Activated naive CD4-positive, alpha-beta T cell treated with anti-CD3 and anti-CD28 coated beads, Interleukin-2, amount 50 U/mL, for 24 hours (primary cell): Measurements from ENCODE around the gene MED15.
"Not testable (repeated sequence)": the region's sequence is repeated elsewhere in the genome, so short reads cannot be mapped to it uniquely, and the experiment has no call there.

Experiments used
- H3K27ac Mint-ChIP-seq: one replicate; pipeline ENCODE4 v1.8.0; 2021; ENCODE audit warnings: mild to moderate bottlenecking, mixed read lengths
- H3K27me3 Mint-ChIP-seq: one replicate; pipeline ENCODE4 v1.8.0; 2021; ENCODE audit warnings: mixed read lengths
- H3K36me3 Mint-ChIP-seq: one replicate; pipeline ENCODE4 v1.8.0; 2021; ENCODE audit warnings: mixed read lengths
- H3K4me1 Mint-ChIP-seq: one replicate; pipeline ENCODE4 v1.8.0; 2021; ENCODE audit warnings: mixed read lengths
- H3K4me3 Mint-ChIP-seq: one replicate; pipeline ENCODE4 v1.8.0; 2021; ENCODE audit warnings: mild to moderate bottlenecking, mixed read lengths
- H3K9me3 Mint-ChIP-seq: one replicate; pipeline ENCODE4 v1.8.0; 2021; ENCODE audit warnings: mixed read lengths

Gene MED15

GRCh38 chr22:20507253-20508066 is at the start of gene MED15:
MED15 (plus strand) TSS chr22:20507610; CDS start chr22:20507679, 69 bp downstream.
- peaks cover 13% of the 10 kb centered on the region for H3K36me3 Mint-ChIP-seq
- peak within 1 kb of the TSS; percentile 94 for H3K4me3 Mint-ChIP-seq
- H3K27ac Mint-ChIP-seq, result peak within 1 kb of the TSS; percentile 94
- no peaks in the 10 kb centered on the region for H3K9me3 Mint-ChIP-seq
- H3K4me1 Mint-ChIP-seq, result peaks cover 51% of the 10 kb centered on the region
- no peaks in the 10 kb centered on the region for H3K27me3 Mint-ChIP-seq

GRCh38 chr22:20458530-20459151 is 48.8 kb upstream of the MED15 start:
- peaks cover 49% of the 10 kb centered on the region for H3K4me1 Mint-ChIP-seq
- no peaks in the 10 kb centered on the region for H3K27me3 Mint-ChIP-seq
- no peak overlapping the region for H3K27ac Mint-ChIP-seq
- H3K4me3 Mint-ChIP-seq, result no peak overlapping the region
- no peaks in the 10 kb centered on the region for H3K9me3 Mint-ChIP-seq
- H3K36me3 Mint-ChIP-seq, result peaks cover 2% of the 10 kb centered on the region

- peaks cover 54% of the 10 kb centered on the region for H3K4me1 Mint-ChIP-seq
- H3K36me3 Mint-ChIP-seq, result peaks cover 2% of the 10 kb centered on the region
- no peak overlapping the region for H3K4me3 Mint-ChIP-seq
- peak overlapping the region; percentile 14 for H3K27ac Mint-ChIP-seq
- no peaks in the 10 kb centered on the region for H3K27me3 Mint-ChIP-seq
- H3K9me3 Mint-ChIP-seq, result no peaks in the 10 kb centered on the region
Measured at GRCh38 chr22:20459152-20459542, 48.3 kb upstream of the MED15 start.

GRCh38 chr22:20459862-20460261 is 47.5 kb upstream of the MED15 start:
- H3K36me3 Mint-ChIP-seq, result no peaks in the 10 kb centered on the region
- H3K4me3 Mint-ChIP-seq, result no peak overlapping the region
- H3K27me3 Mint-ChIP-seq, result no peaks in the 10 kb centered on the region
- no peaks in the 10 kb centered on the region for H3K9me3 Mint-ChIP-seq
- H3K27ac Mint-ChIP-seq, result peak overlapping the region; percentile 14
- peaks cover 58% of the 10 kb centered on the region for H3K4me1 Mint-ChIP-seq

GRCh38 chr22:20463324-20464095 is 43.9 kb upstream of the MED15 start:
- Mint-ChIP-seq H3K4me3 (peak overlapping the region; percentile 54), H3K4me1 (peaks cover 76% of the 10 kb centered on the region), H3K27ac (peak overlapping the region; percentile 95), H3K27me3 (no peaks in the 10 kb centered on the region), H3K9me3 (no peaks in the 10 kb centered on the region), H3K36me3 (no peaks in the 10 kb centered on the region)

- H3K36me3 Mint-ChIP-seq, result no peaks in the 10 kb centered on the region
- peak overlapping the region; percentile 95 for H3K27ac Mint-ChIP-seq
- no peaks in the 10 kb centered on the region for H3K9me3 Mint-ChIP-seq
- H3K27me3 Mint-ChIP-seq, result no peaks in the 10 kb centered on the region
- H3K4me1 Mint-ChIP-seq, result peaks cover 76% of the 10 kb centered on the region
- H3K4me3 Mint-ChIP-seq, result peak overlapping the region; percentile 54
Measured at GRCh38 chr22:20464096-20464614, 43.3 kb upstream of the MED15 start.

GRCh38 chr22:20464912-20465758 is 42.3 kb upstream of the MED15 start:
- H3K27me3 Mint-ChIP-seq, result no peaks in the 10 kb centered on the region
- peak overlapping the region; percentile 92 for H3K27ac Mint-ChIP-seq
- no peaks in the 10 kb centered on the region for H3K36me3 Mint-ChIP-seq
- H3K9me3 Mint-ChIP-seq, result no peaks in the 10 kb centered on the region
- peaks cover 74% of the 10 kb centered on the region for H3K4me1 Mint-ChIP-seq
- H3K4me3 Mint-ChIP-seq, result peak overlapping the region; percentile 62

GRCh38 chr22:20465759-20466077 is 41.7 kb upstream of the MED15 start:
- Mint-ChIP-seq H3K4me3 (peak overlapping the region; percentile 62), H3K4me1 (peaks cover 76% of the 10 kb centered on the region)

GRCh38 chr22:20466659-20467379 is 40.6 kb upstream of the MED15 start:
- H3K4me1 Mint-ChIP-seq, result peaks cover 79% of the 10 kb centered on the region
- H3K36me3 Mint-ChIP-seq, result peaks cover 7% of the 10 kb centered on the region

More at GRCh38 chr22:20465759-20466077, 41.7 kb upstream of the MED15 start:
- Mint-ChIP-seq H3K27me3 (no peaks in the 10 kb centered on the region), H3K36me3 (peaks cover 4% of the 10 kb centered on the region), H3K9me3 (no peaks in the 10 kb centered on the region), H3K27ac (peak overlapping the region; percentile 92)

GRCh38 chr22:20469110-20469868 is 38.1 kb upstream of the MED15 start:
- peaks cover 66% of the 10 kb centered on the region for H3K4me1 Mint-ChIP-seq
- no peak overlapping the region for H3K4me3 Mint-ChIP-seq

More at GRCh38 chr22:20466659-20467379, 40.6 kb upstream of the MED15 start:
- Mint-ChIP-seq H3K9me3 (no peaks in the 10 kb centered on the region), H3K27ac (peak overlapping the region; percentile 70), H3K27me3 (no peaks in the 10 kb centered on the region), H3K4me3 (no peak overlapping the region)

GRCh38 chr22:20470525-20470924 is 36.9 kb upstream of the MED15 start:
- H3K27me3 Mint-ChIP-seq, H3K4me3 Mint-ChIP-seq, H3K36me3 Mint-ChIP-seq, H3K27ac Mint-ChIP-seq, H3K9me3 Mint-ChIP-seq: not testable (repeated sequence)
- peaks cover 65% of the 10 kb centered on the region for H3K4me1 Mint-ChIP-seq

More at GRCh38 chr22:20469110-20469868, 38.1 kb upstream of the MED15 start:
- H3K27me3 Mint-ChIP-seq, result no peaks in the 10 kb centered on the region
- H3K9me3 Mint-ChIP-seq, result no peaks in the 10 kb centered on the region
- peak overlapping the region; percentile 56 for H3K27ac Mint-ChIP-seq
- H3K36me3 Mint-ChIP-seq, result peaks cover 9% of the 10 kb centered on the region

- Mint-ChIP-seq H3K4me1 (peaks cover 66% of the 10 kb centered on the region), H3K27ac (no peak overlapping the region), H3K4me3 (no peak overlapping the region), H3K27me3 (no peaks in the 10 kb centered on the region), H3K36me3 (peaks cover 9% of the 10 kb centered on the region), H3K9me3 (no peaks in the 10 kb centered on the region)
Measured at GRCh38 chr22:20471126-20471833, 36.1 kb upstream of the MED15 start.

GRCh38 chr22:20472629-20473442 is 34.6 kb upstream of the MED15 start:
- Mint-ChIP-seq H3K9me3 (no peaks in the 10 kb centered on the region), H3K36me3 (peaks cover 9% of the 10 kb centered on the region)

More at GRCh38 chr22:20472629-20473442, 34.6 kb upstream of the MED15 start:
- H3K27ac Mint-ChIP-seq, result no peak overlapping the region
- H3K4me1 Mint-ChIP-seq, result peaks cover 63% of the 10 kb centered on the region
- H3K4me3 Mint-ChIP-seq, result no peak overlapping the region
- H3K27me3 Mint-ChIP-seq, result no peaks in the 10 kb centered on the region
